ENCODE results near the gene RALGAPA2.
A peak's percentile ranks its signal among the peaks of the same experiment; 100 is the strongest.
"Not testable (repeated sequence)": the region's sequence is repeated elsewhere in the genome, so short reads cannot be mapped to it uniquely, and the experiment has no call there.

Gene RALGAPA2

GRCh38 chr20:20552076-20552475, 160.4 kb downstream of the RALGAPA2 start:
- CTCF ChIA-PET, result no interaction called here
- Mint-ChIP-seq H3K4me3 (no peak overlapping the region), H3K4me1 (peaks cover 10% of the 10 kb centered on the region), H3K36me3 (peaks cover 21% of the 10 kb centered on the region), H3K27me3 (no peaks in the 10 kb centered on the region), H3K9me3 (peaks cover 5% of the 10 kb centered on the region), H3K27ac (no peak overlapping the region)
- no peak for DNase-seq

- CTCF ChIA-PET, result no interaction called here
Observed at GRCh38 chr20:20551409-20551808, 161.0 kb downstream of the RALGAPA2 start.

GRCh38 chr20:20549704-20550103, 162.7 kb downstream of the RALGAPA2 start:
- Mint-ChIP-seq H3K4me1 (peaks cover 12% of the 10 kb centered on the region), H3K36me3 (peaks cover 12% of the 10 kb centered on the region), H3K27me3 (no peaks in the 10 kb centered on the region), H3K9me3 (no peaks in the 10 kb centered on the region), H3K4me3 (no peak overlapping the region), H3K27ac (no peak overlapping the region)
- no peak for DNase-seq
- CTCF ChIA-PET, result no interaction called here

More at GRCh38 chr20:20551409-20551808, 161.0 kb downstream of the RALGAPA2 start:
- peaks cover 12% of the 10 kb centered on the region for H3K4me1 Mint-ChIP-seq
- peaks cover 5% of the 10 kb centered on the region for H3K9me3 Mint-ChIP-seq
- H3K4me3 Mint-ChIP-seq, result no peak overlapping the region
- no peaks in the 10 kb centered on the region for H3K27me3 Mint-ChIP-seq
- no peak for DNase-seq
- peaks cover 25% of the 10 kb centered on the region for H3K36me3 Mint-ChIP-seq
- H3K27ac Mint-ChIP-seq, result no peak overlapping the region

GRCh38 chr20:20549267-20549612, 163.2 kb downstream of the RALGAPA2 start:
- DNase-seq, result no peak
- no peak overlapping the region for H3K27ac Mint-ChIP-seq
- H3K9me3 Mint-ChIP-seq, result no peaks in the 10 kb centered on the region
- no peak overlapping the region for H3K4me3 Mint-ChIP-seq
- no peaks in the 10 kb centered on the region for H3K27me3 Mint-ChIP-seq
- CTCF ChIA-PET, result no interaction called here
- peaks cover 12% of the 10 kb centered on the region for H3K4me1 Mint-ChIP-seq
- H3K36me3 Mint-ChIP-seq, result peaks cover 14% of the 10 kb centered on the region

- peaks cover 18% of the 10 kb centered on the region for H3K36me3 Mint-ChIP-seq
- DNase-seq, result no peak
- CTCF ChIA-PET, result no interaction called here
Observed at GRCh38 chr20:20548527-20549266, 163.7 kb downstream of the RALGAPA2 start.

GRCh38 chr20:20547876-20548266, 164.6 kb downstream of the RALGAPA2 start:
- no peak overlapping the region for H3K27ac Mint-ChIP-seq
- no peak for DNase-seq
- H3K4me1 Mint-ChIP-seq, result peaks cover 12% of the 10 kb centered on the region
- no peaks in the 10 kb centered on the region for H3K27me3 Mint-ChIP-seq
- no peaks in the 10 kb centered on the region for H3K9me3 Mint-ChIP-seq
- no peak overlapping the region for H3K4me3 Mint-ChIP-seq
- peaks cover 24% of the 10 kb centered on the region for H3K36me3 Mint-ChIP-seq
- CTCF ChIA-PET, result no interaction called here

More at GRCh38 chr20:20548527-20549266, 163.7 kb downstream of the RALGAPA2 start:
- H3K27ac Mint-ChIP-seq, result no peak overlapping the region
- no peaks in the 10 kb centered on the region for H3K27me3 Mint-ChIP-seq
- no peaks in the 10 kb centered on the region for H3K9me3 Mint-ChIP-seq
- peaks cover 12% of the 10 kb centered on the region for H3K4me1 Mint-ChIP-seq
- no peak overlapping the region for H3K4me3 Mint-ChIP-seq

- CTCF ChIA-PET, result no interaction called here
- Mint-ChIP-seq H3K27ac (no peak overlapping the region), H3K4me1 (peaks cover 12% of the 10 kb centered on the region), H3K4me3 (no peak overlapping the region), H3K36me3 (peaks cover 28% of the 10 kb centered on the region), H3K9me3 (no peaks in the 10 kb centered on the region), H3K27me3 (no peaks in the 10 kb centered on the region)
- DNase-seq, result no peak
Observed at GRCh38 chr20:20547221-20547875, 165.1 kb downstream of the RALGAPA2 start.

- DNase-seq, result no peak
- Mint-ChIP-seq H3K27me3 (no peaks in the 10 kb centered on the region), H3K9me3 (no peaks in the 10 kb centered on the region), H3K4me3 (no peak overlapping the region), H3K27ac (no peak overlapping the region), H3K4me1 (peaks cover 12% of the 10 kb centered on the region), H3K36me3 (peaks cover 36% of the 10 kb centered on the region)
- CTCF ChIA-PET, result no interaction called here
Observed at GRCh38 chr20:20546402-20546801, 166.0 kb downstream of the RALGAPA2 start.

GRCh38 chr20:20543348-20543747, 169.1 kb downstream of the RALGAPA2 start:
- CTCF ChIA-PET, DNase-seq, H3K4me3 Mint-ChIP-seq, H3K27ac Mint-ChIP-seq, H3K9me3 Mint-ChIP-seq, H3K27me3 Mint-ChIP-seq: not testable (repeated sequence)
- Mint-ChIP-seq H3K4me1 (peaks cover 12% of the 10 kb centered on the region), H3K36me3 (peaks cover 33% of the 10 kb centered on the region)

- Mint-ChIP-seq H3K27me3 (no peaks in the 10 kb centered on the region), H3K4me3 (no peak overlapping the region), H3K36me3 (peaks cover 10% of the 10 kb centered on the region), H3K4me1 (no peaks in the 10 kb centered on the region), H3K9me3 (no peaks in the 10 kb centered on the region), H3K27ac (no peak overlapping the region)
- no peak for DNase-seq
- CTCF ChIA-PET, result no interaction called here
Observed at GRCh38 chr20:20536240-20536933, 176.1 kb downstream of the RALGAPA2 start.

GRCh38 chr20:20535051-20535450, 177.4 kb downstream of the RALGAPA2 start:
- no peak for DNase-seq
- H3K27me3 Mint-ChIP-seq, result no peaks in the 10 kb centered on the region
- CTCF ChIA-PET, result no interaction called here

GRCh38 chr20:20531283-20531682, 181.2 kb downstream of the RALGAPA2 start:
- peaks cover 7% of the 10 kb centered on the region for H3K36me3 Mint-ChIP-seq
- DNase-seq, result no peak
- no peaks in the 10 kb centered on the region for H3K27me3 Mint-ChIP-seq
- no peak overlapping the region for H3K4me3 Mint-ChIP-seq
- peak overlapping the region; percentile 2 for H3K27ac Mint-ChIP-seq
- no peaks in the 10 kb centered on the region for H3K9me3 Mint-ChIP-seq
- H3K4me1 Mint-ChIP-seq, result no peaks in the 10 kb centered on the region
- CTCF ChIA-PET, result no interaction called here

More at GRCh38 chr20:20535051-20535450, 177.4 kb downstream of the RALGAPA2 start:
- no peaks in the 10 kb centered on the region for H3K9me3 Mint-ChIP-seq
- H3K36me3 Mint-ChIP-seq, result peaks cover 14% of the 10 kb centered on the region
- no peak overlapping the region for H3K4me3 Mint-ChIP-seq
- H3K4me1 Mint-ChIP-seq, result no peaks in the 10 kb centered on the region
- H3K27ac Mint-ChIP-seq, result no peak overlapping the region

GRCh38 chr20:20530428-20531151, 181.9 kb downstream of the RALGAPA2 start:
- Mint-ChIP-seq H3K4me1 (no peaks in the 10 kb centered on the region), H3K9me3 (no peaks in the 10 kb centered on the region), H3K4me3 (no peak overlapping the region), H3K27ac (peak overlapping the region; percentile 2), H3K36me3 (peaks cover 7% of the 10 kb centered on the region), H3K27me3 (no peaks in the 10 kb centered on the region)
- no peak for DNase-seq
- CTCF ChIA-PET, result no interaction called here

GRCh38 chr20:20529597-20529996, 182.8 kb downstream of the RALGAPA2 start:
- Mint-ChIP-seq H3K9me3 (no peaks in the 10 kb centered on the region), H3K27me3 (no peaks in the 10 kb centered on the region), H3K4me1 (no peaks in the 10 kb centered on the region), H3K4me3 (no peak overlapping the region), H3K36me3 (peaks cover 9% of the 10 kb centered on the region), H3K27ac (no peak overlapping the region)
- DNase-seq, result no peak
- CTCF ChIA-PET, result no interaction called here
